ENCODE measurements around the gene DNAJA4.
A peak's percentile ranks its signal among the peaks of the same experiment; 100 is the strongest.

DNAJA4 gene

DNA sequence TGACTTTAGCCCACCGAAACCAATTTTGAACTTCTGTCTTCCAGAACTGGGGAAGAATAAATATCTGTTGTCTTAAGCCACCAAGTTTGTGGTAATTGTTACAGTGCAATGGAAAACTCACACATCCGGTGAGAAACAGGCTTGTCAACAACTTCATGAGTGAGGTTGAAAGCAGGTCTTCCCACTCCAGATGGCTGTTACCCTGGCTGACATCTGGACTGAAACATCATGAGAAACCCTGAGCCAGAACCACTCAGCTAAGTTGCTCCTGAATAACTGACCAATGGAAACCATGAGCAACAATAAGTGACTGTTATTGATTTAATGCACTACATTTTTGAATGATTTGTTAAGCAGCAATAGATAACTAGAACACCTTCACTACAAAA lies 40.3 kb upstream of the DNAJA4 start:
- TF ChIP-seq, protein P1, sequence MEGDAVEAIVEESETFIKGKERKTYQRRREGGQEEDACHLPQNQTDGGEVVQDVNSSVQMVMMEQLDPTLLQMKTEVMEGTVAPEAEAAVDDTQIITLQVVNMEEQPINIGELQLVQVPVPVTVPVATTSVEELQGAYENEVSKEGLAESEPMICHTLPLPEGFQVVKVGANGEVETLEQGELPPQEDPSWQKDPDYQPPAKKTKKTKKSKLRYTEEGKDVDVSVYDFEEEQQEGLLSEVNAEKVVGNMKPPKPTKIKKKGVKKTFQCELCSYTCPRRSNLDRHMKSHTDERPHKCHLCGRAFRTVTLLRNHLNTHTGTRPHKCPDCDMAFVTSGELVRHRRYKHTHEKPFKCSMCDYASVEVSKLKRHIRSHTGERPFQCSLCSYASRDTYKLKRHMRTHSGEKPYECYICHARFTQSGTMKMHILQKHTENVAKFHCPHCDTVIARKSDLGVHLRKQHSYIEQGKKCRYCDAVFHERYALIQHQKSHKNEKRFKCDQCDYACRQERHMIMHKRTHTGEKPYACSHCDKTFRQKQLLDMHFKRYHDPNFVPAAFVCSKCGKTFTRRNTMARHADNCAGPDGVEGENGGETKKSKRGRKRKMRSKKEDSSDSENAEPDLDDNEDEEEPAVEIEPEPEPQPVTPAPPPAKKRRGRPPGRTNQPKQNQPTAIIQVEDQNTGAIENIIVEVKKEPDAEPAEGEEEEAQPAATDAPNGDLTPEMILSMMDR (IDR thresholded peaks at IDR 0.05; ENCODE audit: low read depth, low read length, missing control alignments): no peak
- in situ Hi-C loops (cut with HindIII; ENCODE audit: low pct_ligation_motif_present, low sequenced_read_pairs): no loop called here
- H3K27ac ChIP-seq: no peak overlapping the region
- no peaks in the 10 kb centered on the region for H3K27me3 ChIP-seq (replicated peaks)
- no peak overlapping the region for H3K4me3 ChIP-seq (ENCODE audit: low read depth, low read length)
- H3K36me3 ChIP-seq (replicated peaks): no peaks in the 10 kb centered on the region
- no peak for DNase-seq

DNA sequence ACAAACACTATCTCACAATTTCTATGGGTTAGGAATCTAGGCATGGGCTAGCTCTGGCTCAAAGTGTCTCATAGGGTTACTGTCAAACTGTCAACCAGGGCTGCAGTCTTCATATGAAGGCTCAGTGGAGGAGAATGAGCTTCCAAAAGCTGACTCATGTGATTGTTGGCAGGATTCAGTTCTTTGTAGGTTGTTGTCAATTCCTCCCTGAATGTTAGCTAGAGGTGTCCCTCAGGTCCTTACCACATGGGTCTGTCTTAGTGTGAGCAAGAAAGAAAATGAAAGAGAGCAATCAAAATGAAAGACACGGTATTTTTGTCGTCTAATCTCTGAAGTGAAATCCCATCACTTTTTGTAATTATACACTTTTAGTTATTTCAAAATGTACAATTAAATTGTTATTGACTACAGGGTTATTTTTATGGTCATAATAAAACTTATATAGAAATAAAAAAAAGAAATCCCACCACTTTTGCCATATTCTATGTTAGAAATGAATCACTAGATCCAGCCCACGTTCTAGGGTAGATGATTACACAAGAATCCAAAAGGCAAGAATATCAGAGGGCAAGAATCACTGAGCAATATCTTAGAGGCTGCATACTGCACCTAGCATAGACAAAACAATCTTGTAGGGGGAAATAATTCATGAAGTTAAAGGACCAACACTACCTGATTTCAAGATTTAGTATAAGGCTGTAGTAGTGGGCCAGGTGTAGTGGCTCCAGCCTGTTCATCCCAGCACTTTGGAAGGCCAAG lies 38.4 kb upstream of the DNAJA4 start:
- peak; percentile 9 for DNase-seq
- TF ChIP-seq, protein P1 (IDR thresholded peaks at IDR 0.05; ENCODE audit: low read depth, low read length, missing control alignments): no peak
- Histone ChIP-seq H3K27ac (no peak overlapping the region), H3K27me3 (replicated peaks) (no peaks in the 10 kb centered on the region), H3K36me3 (replicated peaks) (no peaks in the 10 kb centered on the region), H3K4me3 (ENCODE audit: low read depth, low read length) (no peak overlapping the region)
- in situ Hi-C loops (cut with HindIII; ENCODE audit: low pct_ligation_motif_present, low sequenced_read_pairs): no loop called here

DNA sequence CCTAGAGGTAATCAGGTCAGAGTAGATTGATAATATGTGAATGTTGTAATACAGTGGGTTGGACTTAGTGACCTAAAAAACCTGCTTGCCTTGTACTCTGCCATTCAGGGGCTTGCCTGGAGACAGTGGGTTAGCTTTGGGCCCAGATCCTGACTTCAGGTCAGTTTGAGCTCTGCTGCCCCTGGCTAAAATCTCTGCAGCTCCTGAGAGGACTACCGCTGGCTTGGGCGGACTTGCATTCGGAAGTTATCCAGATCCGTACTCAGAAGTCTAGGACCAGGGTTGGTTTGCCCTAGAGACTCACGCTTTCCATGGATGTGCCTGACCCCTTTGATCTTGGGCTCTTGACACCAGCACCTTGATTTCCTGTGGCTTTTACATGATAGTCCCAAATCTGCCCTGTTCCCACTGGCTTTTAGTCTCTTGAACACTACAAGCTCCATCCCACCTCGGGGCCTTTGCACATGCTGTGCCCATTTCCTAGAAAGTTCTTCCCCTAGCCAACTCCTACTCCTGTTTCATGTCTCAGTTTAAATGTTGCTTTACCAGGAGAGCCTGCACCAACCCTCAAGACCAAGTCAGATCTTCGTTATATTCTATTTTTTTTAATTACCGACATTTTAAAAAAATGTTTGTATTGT lies 35.9 kb upstream of the DNAJA4 start:
- TF ChIP-seq, protein P1 (IDR thresholded peaks at IDR 0.05; ENCODE audit: low read depth, low read length, missing control alignments): no peak
- Histone ChIP-seq H3K4me3 (ENCODE audit: low read depth, low read length) (no peak overlapping the region), H3K27ac (no peak overlapping the region), H3K36me3 (replicated peaks) (no peaks in the 10 kb centered on the region), H3K27me3 (replicated peaks) (no peaks in the 10 kb centered on the region)
- no peak for DNase-seq
- in situ Hi-C loops (cut with HindIII; ENCODE audit: low pct_ligation_motif_present, low sequenced_read_pairs): no loop called here

DNA sequence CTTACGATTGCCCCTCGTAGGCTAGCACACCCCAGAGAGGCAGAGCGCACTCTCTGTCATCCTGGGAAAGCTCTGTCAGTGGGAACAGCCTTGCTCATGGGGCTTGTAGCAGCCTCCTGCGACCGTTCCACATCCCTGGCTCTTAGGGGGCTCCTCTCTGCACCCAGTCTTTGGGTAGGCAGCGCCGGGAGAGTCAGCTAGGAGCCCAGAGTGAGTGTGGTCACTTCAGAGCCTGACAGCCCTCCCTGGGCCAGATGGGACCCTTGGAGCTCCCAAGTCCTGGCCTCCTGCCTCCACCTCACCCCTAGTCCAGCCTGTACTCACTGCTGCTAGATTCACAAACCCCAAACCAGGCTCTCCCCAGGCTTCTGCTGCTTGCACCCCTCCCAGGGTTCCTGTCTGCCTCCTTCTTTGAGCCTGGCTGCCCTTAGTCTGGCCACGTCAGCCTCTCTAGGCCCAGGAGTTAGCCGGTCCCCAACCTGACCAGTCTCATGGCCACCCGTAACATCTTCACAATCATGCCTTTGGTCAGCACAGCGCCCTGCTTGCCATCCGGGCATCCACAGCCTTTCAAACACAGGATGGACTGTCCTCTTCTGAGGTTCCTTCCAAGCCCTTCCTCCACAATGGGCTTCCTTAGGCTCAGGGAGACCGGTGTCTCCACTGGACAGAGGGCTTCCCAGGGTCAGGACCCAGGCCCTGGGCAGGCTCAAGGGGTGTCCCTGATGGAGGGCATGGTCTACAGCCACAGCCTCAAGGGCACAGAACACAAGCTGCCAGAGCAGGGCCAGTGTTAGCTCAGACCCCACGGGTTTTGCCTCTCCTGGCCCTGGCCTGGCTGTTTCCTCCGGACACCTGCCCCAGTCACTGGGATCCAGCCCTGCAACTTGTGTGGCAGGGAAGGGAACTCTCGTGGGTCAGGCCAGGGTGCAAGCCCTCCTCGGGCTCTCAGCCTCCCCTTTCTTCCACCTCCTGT lies 34.6 kb upstream of the DNAJA4 start:
- in situ Hi-C loops (cut with HindIII; ENCODE audit: low pct_ligation_motif_present, low sequenced_read_pairs): no loop called here
- Histone ChIP-seq H3K36me3 (replicated peaks) (no peaks in the 10 kb centered on the region), H3K27me3 (replicated peaks) (peaks cover 5% of the 10 kb centered on the region), H3K4me3 (ENCODE audit: low read depth, low read length) (no peak overlapping the region), H3K27ac (no peak overlapping the region)
- TF ChIP-seq, protein P1 (IDR thresholded peaks at IDR 0.05; ENCODE audit: low read depth, low read length, missing control alignments): no peak
- DNase-seq: no peak

DNA sequence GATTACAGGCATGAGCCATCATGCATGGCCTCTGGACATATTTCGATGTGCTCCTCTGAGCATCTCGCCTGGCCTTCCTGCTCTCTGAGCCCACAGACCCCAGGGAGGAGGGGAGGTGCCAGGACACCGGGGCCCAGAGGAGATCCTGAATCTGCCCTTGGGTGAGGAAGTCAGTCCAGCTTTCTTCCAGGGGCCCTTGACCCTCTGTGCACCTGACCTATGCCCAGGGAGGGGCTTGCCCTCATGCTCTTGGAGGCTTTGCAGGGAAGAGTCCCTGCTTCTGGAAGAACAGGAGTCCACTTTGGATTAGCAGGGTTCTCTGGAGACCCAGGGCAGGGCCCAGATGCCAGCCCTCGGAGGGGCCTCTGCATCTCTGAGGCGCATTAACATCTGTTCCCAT lies 31.4 kb upstream of the DNAJA4 start:
- H3K27ac ChIP-seq: no peak overlapping the region
- in situ Hi-C loops (cut with HindIII; ENCODE audit: low pct_ligation_motif_present, low sequenced_read_pairs): no loop called here

More for the DNA sequence above, 31.4 kb upstream of the DNAJA4 start:
- no peak for DNase-seq
- Histone ChIP-seq H3K4me3 (ENCODE audit: low read depth, low read length) (no peak overlapping the region), H3K27me3 (replicated peaks) (peaks cover 10% of the 10 kb centered on the region), H3K36me3 (replicated peaks) (no peaks in the 10 kb centered on the region)
- TF ChIP-seq, protein P1 (IDR thresholded peaks at IDR 0.05; ENCODE audit: low read depth, low read length, missing control alignments): no peak
